ENCODE measurements around the gene WDR55. TPM values are rescaled to one million over a fixed set of nuclear protein-coding genes. Genes with fewer than 3 reads are reported as not detected.
"Not testable (repeated sequence)": the region's sequence is repeated elsewhere in the genome, so short reads cannot be mapped to it uniquely, and the experiment has no call there.

Gene WDR55
- total and polyA plus RNA-seq, 2 experiments from 2014 or later: 9.6 to 18.0 TPM

DNA sequence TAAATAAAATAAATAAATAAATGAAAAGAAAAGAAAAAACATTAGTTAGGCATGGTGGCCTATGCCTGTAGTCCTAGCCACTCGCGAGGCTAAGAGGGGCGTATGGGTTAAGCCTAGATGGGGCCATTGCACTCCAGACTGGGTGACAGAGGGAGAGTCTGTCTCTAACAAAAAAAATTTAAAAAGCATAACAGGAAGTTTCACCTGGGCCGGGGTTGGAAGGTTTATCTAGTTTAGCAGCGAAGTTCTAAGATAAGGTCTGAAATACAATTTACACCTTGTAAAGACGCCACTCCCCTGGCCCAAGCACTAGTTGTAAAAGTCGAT is 53.5 kb downstream of the WDR55 start (continued):
- TF ChIP-seq, protein P1, sequence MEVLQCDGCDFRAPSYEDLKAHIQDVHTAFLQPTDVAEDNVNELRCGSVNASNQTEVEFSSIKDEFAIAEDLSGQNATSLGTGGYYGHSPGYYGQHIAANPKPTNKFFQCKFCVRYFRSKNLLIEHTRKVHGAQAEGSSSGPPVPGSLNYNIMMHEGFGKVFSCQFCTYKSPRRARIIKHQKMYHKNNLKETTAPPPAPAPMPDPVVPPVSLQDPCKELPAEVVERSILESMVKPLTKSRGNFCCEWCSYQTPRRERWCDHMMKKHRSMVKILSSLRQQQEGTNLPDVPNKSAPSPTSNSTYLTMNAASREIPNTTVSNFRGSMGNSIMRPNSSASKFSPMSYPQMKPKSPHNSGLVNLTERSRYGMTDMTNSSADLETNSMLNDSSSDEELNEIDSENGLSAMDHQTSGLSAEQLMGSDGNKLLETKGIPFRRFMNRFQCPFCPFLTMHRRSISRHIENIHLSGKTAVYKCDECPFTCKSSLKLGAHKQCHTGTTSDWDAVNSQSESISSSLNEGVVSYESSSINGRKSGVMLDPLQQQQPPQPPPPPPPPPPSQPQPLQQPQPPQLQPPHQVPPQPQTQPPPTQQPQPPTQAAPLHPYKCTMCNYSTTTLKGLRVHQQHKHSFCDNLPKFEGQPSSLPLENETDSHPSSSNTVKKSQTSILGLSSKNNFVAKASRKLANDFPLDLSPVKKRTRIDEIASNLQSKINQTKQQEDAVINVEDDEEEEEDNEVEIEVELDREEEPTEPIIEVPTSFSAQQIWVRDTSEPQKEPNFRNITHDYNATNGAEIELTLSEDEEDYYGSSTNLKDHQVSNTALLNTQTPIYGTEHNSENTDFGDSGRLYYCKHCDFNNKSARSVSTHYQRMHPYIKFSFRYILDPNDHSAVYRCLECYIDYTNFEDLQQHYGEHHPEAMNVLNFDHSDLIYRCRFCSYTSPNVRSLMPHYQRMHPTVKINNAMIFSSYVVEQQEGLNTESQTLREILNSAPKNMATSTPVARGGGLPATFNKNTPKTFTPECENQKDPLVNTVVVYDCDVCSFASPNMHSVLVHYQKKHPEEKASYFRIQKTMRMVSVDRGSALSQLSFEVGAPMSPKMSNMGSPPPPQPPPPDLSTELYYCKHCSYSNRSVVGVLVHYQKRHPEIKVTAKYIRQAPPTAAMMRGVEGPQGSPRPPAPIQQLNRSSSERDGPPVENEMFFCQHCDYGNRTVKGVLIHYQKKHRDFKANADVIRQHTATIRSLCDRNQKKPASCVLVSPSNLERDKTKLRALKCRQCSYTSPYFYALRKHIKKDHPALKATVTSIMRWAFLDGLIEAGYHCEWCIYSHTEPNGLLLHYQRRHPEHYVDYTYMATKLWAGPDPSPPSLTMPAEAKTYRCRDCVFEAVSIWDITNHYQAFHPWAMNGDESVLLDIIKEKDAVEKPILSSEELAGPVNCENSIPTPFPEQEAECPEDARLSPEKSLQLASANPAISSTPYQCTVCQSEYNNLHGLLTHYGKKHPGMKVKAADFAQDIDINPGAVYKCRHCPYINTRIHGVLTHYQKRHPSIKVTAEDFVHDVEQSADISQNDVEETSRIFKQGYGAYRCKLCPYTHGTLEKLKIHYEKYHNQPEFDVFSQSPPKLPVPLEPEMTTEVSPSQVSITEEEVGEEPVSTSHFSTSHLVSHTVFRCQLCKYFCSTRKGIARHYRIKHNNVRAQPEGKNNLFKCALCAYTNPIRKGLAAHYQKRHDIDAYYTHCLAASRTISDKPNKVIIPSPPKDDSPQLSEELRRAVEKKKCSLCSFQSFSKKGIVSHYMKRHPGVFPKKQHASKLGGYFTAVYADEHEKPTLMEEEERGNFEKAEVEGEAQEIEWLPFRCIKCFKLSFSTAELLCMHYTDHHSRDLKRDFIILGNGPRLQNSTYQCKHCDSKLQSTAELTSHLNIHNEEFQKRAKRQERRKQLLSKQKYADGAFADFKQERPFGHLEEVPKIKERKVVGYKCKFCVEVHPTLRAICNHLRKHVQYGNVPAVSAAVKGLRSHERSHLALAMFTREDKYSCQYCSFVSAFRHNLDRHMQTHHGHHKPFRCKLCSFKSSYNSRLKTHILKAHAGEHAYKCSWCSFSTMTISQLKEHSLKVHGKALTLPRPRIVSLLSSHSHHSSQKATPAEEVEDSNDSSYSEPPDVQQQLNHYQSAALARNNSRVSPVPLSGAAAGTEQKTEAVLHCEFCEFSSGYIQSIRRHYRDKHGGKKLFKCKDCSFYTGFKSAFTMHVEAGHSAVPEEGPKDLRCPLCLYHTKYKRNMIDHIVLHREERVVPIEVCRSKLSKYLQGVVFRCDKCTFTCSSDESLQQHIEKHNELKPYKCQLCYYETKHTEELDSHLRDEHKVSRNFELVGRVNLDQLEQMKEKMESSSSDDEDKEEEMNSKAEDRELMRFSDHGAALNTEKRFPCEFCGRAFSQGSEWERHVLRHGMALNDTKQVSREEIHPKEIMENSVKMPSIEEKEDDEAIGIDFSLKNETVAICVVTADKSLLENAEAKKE (CRISPR knock-in tag; IDR thresholded peaks at IDR 0.05): no peak
- TF ChIP-seq, protein P2, sequence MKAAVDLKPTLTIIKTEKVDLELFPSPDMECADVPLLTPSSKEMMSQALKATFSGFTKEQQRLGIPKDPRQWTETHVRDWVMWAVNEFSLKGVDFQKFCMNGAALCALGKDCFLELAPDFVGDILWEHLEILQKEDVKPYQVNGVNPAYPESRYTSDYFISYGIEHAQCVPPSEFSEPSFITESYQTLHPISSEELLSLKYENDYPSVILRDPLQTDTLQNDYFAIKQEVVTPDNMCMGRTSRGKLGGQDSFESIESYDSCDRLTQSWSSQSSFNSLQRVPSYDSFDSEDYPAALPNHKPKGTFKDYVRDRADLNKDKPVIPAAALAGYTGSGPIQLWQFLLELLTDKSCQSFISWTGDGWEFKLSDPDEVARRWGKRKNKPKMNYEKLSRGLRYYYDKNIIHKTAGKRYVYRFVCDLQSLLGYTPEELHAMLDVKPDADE (IDR thresholded peaks at IDR 0.05): no peak
- TF ChIP-seq EZH2 (IDR thresholded peaks at IDR 0.05; ENCODE audit: low read depth, unreplicated experiment) (no peak), POLR2AphosphoS5 (IDR thresholded peaks at IDR 0.05; ENCODE audit: low read depth) (no peak), NANOG (IDR thresholded peaks at IDR 0.05; ENCODE audit: borderline replicate concordance) (no peak), STAT1 (IDR thresholded peaks at IDR 0.05; ENCODE audit: unreplicated experiment) (no peak)

DNA sequence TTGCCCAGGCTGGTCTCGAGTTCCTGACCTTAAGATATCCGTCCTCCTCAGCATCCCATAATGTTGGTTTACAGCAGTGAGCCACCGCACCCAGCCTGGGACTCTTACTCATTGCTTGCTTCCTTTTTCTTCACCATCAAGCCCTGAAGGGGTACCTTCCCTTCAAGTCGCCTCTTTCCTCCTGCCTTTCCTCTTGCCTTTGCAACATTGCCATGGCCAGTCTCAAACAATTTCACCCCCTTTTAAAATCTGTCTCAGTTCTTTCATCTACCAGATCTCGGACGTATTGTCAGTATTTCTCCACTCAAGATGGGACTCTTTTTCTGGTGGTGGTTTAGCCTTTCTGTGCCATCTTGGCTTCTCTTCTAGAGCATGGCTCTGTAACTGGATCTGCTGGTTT is 56.0 kb downstream of the WDR55 start:
- not testable (repeated sequence) for H3K36me3 ChIP-seq (ENCODE audit: insufficient read depth); H3K4me3 ChIP-seq; ATAC-seq; H3K27me3 ChIP-seq (ENCODE audit: insufficient read depth); H4K20me1 ChIP-seq (replicated peaks; ENCODE audit: insufficient read depth); H3F3A ChIP-seq (replicated peaks; ENCODE audit: low read depth); H3K36me3 Mint-ChIP-seq (ENCODE audit: low read depth); H3K27ac Mint-ChIP-seq; H3K4me1 ChIP-seq (ENCODE audit: insufficient read depth); H3K4me2 ChIP-seq; H3K79me2 ChIP-seq (replicated peaks; ENCODE audit: insufficient read depth); H3K27ac ChIP-seq (ENCODE audit: low read depth); H3K27me3 Mint-ChIP-seq (ENCODE audit: insufficient read depth, low read depth, poor library complexity); H3K9me3 Mint-ChIP-seq; H3K9me2 ChIP-seq (ENCODE audit: insufficient read depth); DNase-seq (ENCODE audit: low spot score); H3K4me1 Mint-ChIP-seq; H3K4me3 Mint-ChIP-seq
- peak overlapping the region; percentile 80; the same call in 1 of the 2 replicates for H2AFZ ChIP-seq

DNA sequence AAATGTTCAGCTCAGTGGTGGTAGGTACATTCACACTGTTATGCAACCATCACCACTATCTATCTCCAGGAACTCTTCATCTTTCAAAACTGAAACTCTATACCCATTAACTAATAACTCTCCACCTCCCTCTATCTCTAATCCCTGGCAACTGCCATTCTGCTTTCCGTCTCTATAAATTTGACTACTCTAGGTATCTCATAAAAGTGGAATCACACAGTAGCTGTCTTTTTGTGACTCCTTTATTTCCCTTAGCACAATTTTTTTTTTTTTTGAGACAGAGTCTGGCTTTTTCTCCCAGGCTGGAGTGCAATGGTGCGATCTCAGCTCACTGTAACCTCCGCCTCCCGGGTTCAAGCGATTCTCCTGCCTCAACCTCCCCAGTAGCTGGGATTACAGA is 56.7 kb downstream of the WDR55 start:
- H4K20me1 ChIP-seq (replicated peaks; ENCODE audit: insufficient read depth); ATAC-seq; H3K79me2 ChIP-seq (replicated peaks; ENCODE audit: insufficient read depth); H3K36me3 ChIP-seq (ENCODE audit: insufficient read depth); H3K9me3 Mint-ChIP-seq; H3K4me1 Mint-ChIP-seq; H3K4me2 ChIP-seq; H3K27me3 ChIP-seq (ENCODE audit: insufficient read depth); DNase-seq (ENCODE audit: low spot score); H3K4me1 ChIP-seq (ENCODE audit: insufficient read depth); H3K27me3 Mint-ChIP-seq (ENCODE audit: insufficient read depth, low read depth, poor library complexity); H3K36me3 Mint-ChIP-seq (ENCODE audit: low read depth); H3K4me3 Mint-ChIP-seq; H2AFZ ChIP-seq; H3F3A ChIP-seq (replicated peaks; ENCODE audit: low read depth); H3K27ac ChIP-seq (ENCODE audit: low read depth); H3K9me2 ChIP-seq (ENCODE audit: insufficient read depth); H3K27ac Mint-ChIP-seq; H3K4me3 ChIP-seq: not testable (repeated sequence)
